PC-3 (cell line): ENCODE measurements around the gene NKTR. TPM values are rescaled to one million over a fixed set of nuclear protein-coding genes. Genes with fewer than 3 reads are reported as not detected.

Source experiments
- ATAC-seq: fragments of 200-7000 bp; cut with Tn5 transposase; 2 replicates; pipeline ENCODE4 v1.9.1; 2020; ENCODE audit warnings: mild to moderate bottlenecking, moderate library complexity
- BruUV-seq: library from RNA; stranded (reverse); fragments of 400-500 nt; replicated peaks from 2 replicates; lab custom pipeline; 2021; lab: Mats Ljungman, UMichigan
- CTCF ChIA-PET: fragments of 300-600 bp; sonication (Branson Sonifier 250); formaldehyde crosslinking; loops from one replicate; lab custom pipeline; 2022; ENCODE audit warnings: antibody characterized with exemption; lab: Charles Lee
- POLR2A ChIA-PET: fragments of 300-600 bp; sonication (Branson Sonifier 250); formaldehyde crosslinking; loops from one replicate; lab custom pipeline; 2022; ENCODE audit warnings: antibody characterized with exemption; ENCODE audit not compliant: unreplicated experiment; lab: Charles Lee
- DNase-seq: peaks from one replicate; pipeline ENCODE4 v3.0.0-alpha.2; 2015
- H2AFZ ChIP-seq: fragments of 300-600 bp; sonication (generic); 2 replicates; pipeline ENCODE4 v1.6.0; 2016; ENCODE audit warnings: antibody characterized with exemption, low read length
- H3F3A ChIP-seq: fragments of 300-600 bp; sonication (generic); one replicate; pipeline ENCODE4 v1.6.0; 2017; ENCODE audit warnings: antibody characterized with exemption, low read length, control low read depth, mild to moderate bottlenecking; ENCODE audit not compliant: unreplicated experiment
- H3K27ac ChIP-seq: fragments of 300-600 bp; sonication (generic); 2 replicates; pipeline ENCODE4 v1.5.1; 2016; ENCODE audit warnings: mild to moderate bottlenecking, low read length
- H3K27me3 ChIP-seq: fragments of 300-600 bp; sonication (generic); 2 replicates; pipeline ENCODE4 v1.6.1; 2016; ENCODE audit warnings: low read length, mixed read lengths
- H3K36me3 ChIP-seq: fragments of 300-600 bp; sonication (generic); 2 replicates; pipeline ENCODE4 v1.6.1; 2016; ENCODE audit warnings: low read depth, mixed run types, low read length, mixed read lengths
- H3K4me1 ChIP-seq: fragments of 300-600 bp; sonication (generic); 2 replicates; pipeline ENCODE4 v1.5.1; 2016; ENCODE audit warnings: low read length; ENCODE audit not compliant: insufficient read depth
- H3K4me2 ChIP-seq: fragments of 300-600 bp; sonication (generic); 2 replicates; pipeline ENCODE4 v1.6.0; 2016; ENCODE audit warnings: low read length
- H3K4me3 ChIP-seq: fragments of 300-600 bp; sonication (generic); 2 replicates; pipeline ENCODE4 v1.5.1; 2016; ENCODE audit warnings: mild to moderate bottlenecking, low read length, mixed read lengths
- H3K79me2 ChIP-seq: fragments of 300-600 bp; sonication (generic); 2 replicates; pipeline ENCODE4 v1.6.1; 2017; ENCODE audit warnings: low read length, mixed read lengths
- H3K9ac ChIP-seq: fragments of 300-600 bp; sonication (generic); 2 replicates; pipeline ENCODE4 v1.6.0; 2016; ENCODE audit warnings: mild to moderate bottlenecking, low read length
- H3K9me2 ChIP-seq: fragments of 300-600 bp; sonication (generic); replicated peaks from 2 replicates; pipeline ENCODE4 v1.6.1; 2016; ENCODE audit warnings: mixed run types, low read length, mixed read lengths
- H3K9me3 ChIP-seq: fragments of 300-600 bp; sonication (generic); 2 replicates; pipeline ENCODE4 v1.6.1; 2016; ENCODE audit warnings: low read length, mixed read lengths
- H4K20me1 ChIP-seq: fragments of 300-600 bp; sonication (generic); 2 replicates; pipeline ENCODE4 v1.6.1; 2016; ENCODE audit warnings: low read length, mixed read lengths
- EZH2 ChIP-seq: fragments of 300-600 bp; sonication (generic); IDR thresholded peaks from one replicate; pipeline ENCODE4 v1.6.1; 2017; ENCODE audit warnings: antibody characterized with exemption, mild to moderate bottlenecking, low read length; ENCODE audit not compliant: unreplicated experiment
- EZH2phosphoT487 ChIP-seq: fragments of 300-600 bp; sonication (generic); IDR thresholded peaks from 2 replicates; pipeline ENCODE4 v1.6.1; 2018; ENCODE audit warnings: mild to moderate bottlenecking, antibody characterized with exemption, low read length, borderline replicate concordance
- intact Hi-C: fragments of 100-400 bp; cut with micrococcal nuclease; formaldehyde crosslinking; loops from 2 replicates; pipeline ENCODE4 v1.9.0; 2023
- total RNA-seq: library from RNA; depleted of rRNA; stranded (reverse); fragments of >200 nt; gene quantifications from 2 replicates; pipeline ENCODE4 v1.2.3, GENCODE V29; 2014
- TF ChIP-seq, protein P1 (sequence below): fragments of 300-600 bp; sonication (generic); conservative IDR thresholded peaks from 2 replicates; pipeline ENCODE4 v1.5.1; 2017; ENCODE audit warnings: antibody characterized with exemption, low read depth, mild to moderate bottlenecking, low read length

Gene NKTR
- total RNA-seq, 1 experiment from 2014 or later = 37.6 TPM

DNA sequence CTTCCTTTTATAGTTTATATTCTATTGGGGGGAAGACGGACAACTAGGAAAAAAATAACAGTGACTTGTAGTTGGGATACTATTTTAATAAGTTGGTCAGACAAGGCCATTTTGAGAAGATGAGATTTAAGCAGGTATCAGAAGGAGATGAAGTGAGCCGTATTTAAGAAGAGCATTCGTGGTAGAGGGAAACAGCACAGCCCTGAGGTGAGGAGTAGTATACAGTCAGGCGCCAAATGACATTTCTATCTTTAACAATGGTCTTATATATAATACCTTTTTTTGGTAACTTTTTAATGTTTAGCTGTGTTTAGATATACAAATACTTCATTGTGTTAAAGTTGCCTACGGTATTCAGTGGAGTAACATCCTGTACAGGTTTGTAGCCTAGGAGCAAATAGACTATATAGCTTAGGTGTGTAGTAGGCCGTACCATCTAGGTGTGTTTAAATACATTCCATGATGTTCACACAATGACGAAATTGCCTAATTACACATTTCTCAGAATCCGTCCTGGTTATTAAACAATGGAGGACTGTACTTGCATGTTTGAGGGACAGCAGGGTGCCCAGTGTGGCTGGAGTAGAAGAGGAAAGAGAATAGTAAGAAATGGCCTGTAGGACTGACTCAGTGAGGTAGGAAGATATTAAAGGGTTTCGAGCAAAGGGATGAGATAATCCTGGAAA is 1.6 kb downstream of the NKTR start:
- H3K36me3 ChIP-seq = peaks cover 5% of the 10 kb centered on the region; the same call in 1 of the 2 replicates
- ChIA-PET POLR2A (no interaction called here), CTCF (interaction anchor here (0.9 to 1.2 kb wide), 2 partner anchors 11 to 12 kb away, joined by 3 to 8 read pairs; no protein-coding TSS in a partner anchor)
- peaks cover 6% of the 10 kb centered on the region for H3F3A ChIP-seq
- peak overlapping the region; percentile 83 for H3K4me3 ChIP-seq
- DNase-seq (peak; percentile 35), ATAC-seq (no peak)
- no TSS peak for BruUV-seq
- peaks cover 34% of the 10 kb centered on the region for H4K20me1 ChIP-seq
- intact Hi-C loops = loop anchor here (2.0 kb wide), 1 partner anchor 51 kb away; the partner anchor contains the start of gene ZBTB47
- TF ChIP-seq EZH2phosphoT487 = no peak
- TF ChIP-seq, protein P1, sequence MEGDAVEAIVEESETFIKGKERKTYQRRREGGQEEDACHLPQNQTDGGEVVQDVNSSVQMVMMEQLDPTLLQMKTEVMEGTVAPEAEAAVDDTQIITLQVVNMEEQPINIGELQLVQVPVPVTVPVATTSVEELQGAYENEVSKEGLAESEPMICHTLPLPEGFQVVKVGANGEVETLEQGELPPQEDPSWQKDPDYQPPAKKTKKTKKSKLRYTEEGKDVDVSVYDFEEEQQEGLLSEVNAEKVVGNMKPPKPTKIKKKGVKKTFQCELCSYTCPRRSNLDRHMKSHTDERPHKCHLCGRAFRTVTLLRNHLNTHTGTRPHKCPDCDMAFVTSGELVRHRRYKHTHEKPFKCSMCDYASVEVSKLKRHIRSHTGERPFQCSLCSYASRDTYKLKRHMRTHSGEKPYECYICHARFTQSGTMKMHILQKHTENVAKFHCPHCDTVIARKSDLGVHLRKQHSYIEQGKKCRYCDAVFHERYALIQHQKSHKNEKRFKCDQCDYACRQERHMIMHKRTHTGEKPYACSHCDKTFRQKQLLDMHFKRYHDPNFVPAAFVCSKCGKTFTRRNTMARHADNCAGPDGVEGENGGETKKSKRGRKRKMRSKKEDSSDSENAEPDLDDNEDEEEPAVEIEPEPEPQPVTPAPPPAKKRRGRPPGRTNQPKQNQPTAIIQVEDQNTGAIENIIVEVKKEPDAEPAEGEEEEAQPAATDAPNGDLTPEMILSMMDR = peak; percentile 44
- no peak overlapping the region for H3K27ac ChIP-seq
- no peaks in the 10 kb centered on the region for H3K9me3 ChIP-seq
- H3K4me1 ChIP-seq = peaks cover 14% of the 10 kb centered on the region
- H3K9ac ChIP-seq = peak overlapping the region; percentile 91
- no peaks in the 10 kb centered on the region for H3K9me2 ChIP-seq
- H2AFZ ChIP-seq = no peak overlapping the region
- H3K79me2 ChIP-seq = peaks cover 63% of the 10 kb centered on the region
- H3K4me2 ChIP-seq = peak overlapping the region; percentile 89
- H3K27me3 ChIP-seq = no peaks in the 10 kb centered on the region

DNA sequence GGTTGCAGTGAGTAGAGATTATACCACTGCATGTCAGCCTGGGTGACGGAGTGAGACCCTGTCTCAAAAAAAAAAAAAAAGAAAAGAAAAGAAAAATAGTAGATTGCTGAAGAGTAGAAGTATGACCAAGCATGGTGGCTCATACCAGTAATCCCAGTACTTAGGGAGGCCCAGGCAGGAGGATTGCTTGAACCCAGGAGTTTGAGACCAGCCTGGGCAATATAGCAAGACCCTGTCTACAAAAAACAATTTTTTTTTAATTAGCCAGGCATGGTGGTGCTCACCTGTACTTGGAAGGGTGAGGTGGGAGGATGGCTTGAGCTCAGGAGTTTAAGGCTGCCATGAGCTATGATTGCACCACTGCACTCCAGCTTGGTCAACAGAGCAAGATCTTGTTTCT is 2.5 kb downstream of the NKTR start:
- POLR2A ChIA-PET = interaction anchor here (0.6 to 0.7 kb wide), 3 partner anchors 45 to 1817 kb away, joined by 4 to 20 read pairs (median 12); no protein-coding TSS in a partner anchor
- DNase-seq (no peak), ATAC-seq (no peak)
- Histone ChIP-seq H3K9ac (no peak overlapping the region), H3K79me2 (peaks cover 72% of the 10 kb centered on the region), H3K9me2 (no peaks in the 10 kb centered on the region), H3K4me2 (peak overlapping the region; percentile 89; the same call in 1 of the 2 replicates), H3K4me1 (peaks cover 14% of the 10 kb centered on the region), H3K4me3 (no peak overlapping the region), H3F3A (peaks cover 6% of the 10 kb centered on the region), H3K9me3 (no peaks in the 10 kb centered on the region), H3K27me3 (no peaks in the 10 kb centered on the region), H3K36me3 (peaks cover 5% of the 10 kb centered on the region; the same call in 1 of the 2 replicates), H3K27ac (no peak overlapping the region), H4K20me1 (peaks cover 38% of the 10 kb centered on the region), H2AFZ (no peak overlapping the region)
- TF ChIP-seq, protein P1 = no peak
- no peak for TF ChIP-seq EZH2
- TF ChIP-seq EZH2phosphoT487 = no peak
- CTCF ChIA-PET = interaction anchor here (0.9 to 1.2 kb wide), 2 partner anchors 10 to 11 kb away, joined by 3 to 8 read pairs; no protein-coding TSS in a partner anchor
- no TSS peak for BruUV-seq
- intact Hi-C loops = no loop called here
